ENCODE data around the gene KSR2.

The KSR2 gene

DNA sequence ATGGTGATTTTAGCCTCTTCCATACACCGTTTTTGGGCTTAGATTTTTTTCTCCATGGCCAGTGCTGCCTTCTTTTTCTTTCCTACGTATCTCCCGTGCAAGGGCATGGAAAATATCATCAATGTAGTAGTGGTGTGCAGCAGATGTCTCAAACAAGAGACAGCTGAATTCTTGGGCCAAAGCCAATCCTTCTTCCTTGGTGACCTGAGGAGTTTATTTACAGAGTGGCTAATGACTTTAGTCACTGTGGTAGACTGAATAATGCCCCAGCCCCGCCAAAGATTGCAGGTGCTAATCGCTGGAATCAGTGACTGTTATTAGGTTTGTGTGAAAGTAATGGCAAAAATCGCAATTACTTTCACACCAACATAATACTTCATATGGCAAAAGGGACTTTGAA lies 371.8 kb downstream of the KSR2 start:
- Histone ChIP-seq H3K4me3 (ENCODE audit: low read depth, low read length) (no peak overlapping the region), H3K27ac (ENCODE audit: extremely low read depth, low read depth, low read length) (no peak overlapping the region), H3K4me1 (ENCODE audit: control insufficient read depth, insufficient read depth, low read length) (no peaks in the 10 kb centered on the region), H3K9me3 (ENCODE audit: control insufficient read depth, insufficient read depth, low read depth, low read length) (no peaks in the 10 kb centered on the region), H3K36me3 (ENCODE audit: control insufficient read depth in 2 of 2, insufficient read depth in 1 of 2, low read length in 2 of 2) (no peaks in the 10 kb centered on the region)
- TF ChIP-seq, protein P1, sequence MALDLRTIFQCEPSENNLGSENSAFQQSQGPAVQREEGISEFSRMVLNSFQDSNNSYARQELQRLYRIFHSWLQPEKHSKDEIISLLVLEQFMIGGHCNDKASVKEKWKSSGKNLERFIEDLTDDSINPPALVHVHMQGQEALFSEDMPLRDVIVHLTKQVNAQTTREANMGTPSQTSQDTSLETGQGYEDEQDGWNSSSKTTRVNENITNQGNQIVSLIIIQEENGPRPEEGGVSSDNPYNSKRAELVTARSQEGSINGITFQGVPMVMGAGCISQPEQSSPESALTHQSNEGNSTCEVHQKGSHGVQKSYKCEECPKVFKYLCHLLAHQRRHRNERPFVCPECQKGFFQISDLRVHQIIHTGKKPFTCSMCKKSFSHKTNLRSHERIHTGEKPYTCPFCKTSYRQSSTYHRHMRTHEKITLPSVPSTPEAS (tag by site-specific recombination; IDR thresholded peaks at IDR 0.05), result no peak
- no peak for TF ChIP-seq MZF1 (tag by site-specific recombination; IDR thresholded peaks at IDR 0.05; ENCODE audit: borderline replicate concordance)
- TF ChIP-seq YY2 (tag by site-specific recombination; IDR thresholded peaks at IDR 0.05), result no peak
- no peak for TF ChIP-seq ZNF24 (tag by site-specific recombination; IDR thresholded peaks at IDR 0.05)
- TF ChIP-seq GFI1B (tag by site-specific recombination; IDR thresholded peaks at IDR 0.05), result no peak
- TF ChIP-seq ZNF175 (tag by site-specific recombination; IDR thresholded peaks at IDR 0.05), result no peak
- no peak for TF ChIP-seq ZNF654 (tag by site-specific recombination; IDR thresholded peaks at IDR 0.05; ENCODE audit: low read depth)
- TF ChIP-seq, protein P2, sequence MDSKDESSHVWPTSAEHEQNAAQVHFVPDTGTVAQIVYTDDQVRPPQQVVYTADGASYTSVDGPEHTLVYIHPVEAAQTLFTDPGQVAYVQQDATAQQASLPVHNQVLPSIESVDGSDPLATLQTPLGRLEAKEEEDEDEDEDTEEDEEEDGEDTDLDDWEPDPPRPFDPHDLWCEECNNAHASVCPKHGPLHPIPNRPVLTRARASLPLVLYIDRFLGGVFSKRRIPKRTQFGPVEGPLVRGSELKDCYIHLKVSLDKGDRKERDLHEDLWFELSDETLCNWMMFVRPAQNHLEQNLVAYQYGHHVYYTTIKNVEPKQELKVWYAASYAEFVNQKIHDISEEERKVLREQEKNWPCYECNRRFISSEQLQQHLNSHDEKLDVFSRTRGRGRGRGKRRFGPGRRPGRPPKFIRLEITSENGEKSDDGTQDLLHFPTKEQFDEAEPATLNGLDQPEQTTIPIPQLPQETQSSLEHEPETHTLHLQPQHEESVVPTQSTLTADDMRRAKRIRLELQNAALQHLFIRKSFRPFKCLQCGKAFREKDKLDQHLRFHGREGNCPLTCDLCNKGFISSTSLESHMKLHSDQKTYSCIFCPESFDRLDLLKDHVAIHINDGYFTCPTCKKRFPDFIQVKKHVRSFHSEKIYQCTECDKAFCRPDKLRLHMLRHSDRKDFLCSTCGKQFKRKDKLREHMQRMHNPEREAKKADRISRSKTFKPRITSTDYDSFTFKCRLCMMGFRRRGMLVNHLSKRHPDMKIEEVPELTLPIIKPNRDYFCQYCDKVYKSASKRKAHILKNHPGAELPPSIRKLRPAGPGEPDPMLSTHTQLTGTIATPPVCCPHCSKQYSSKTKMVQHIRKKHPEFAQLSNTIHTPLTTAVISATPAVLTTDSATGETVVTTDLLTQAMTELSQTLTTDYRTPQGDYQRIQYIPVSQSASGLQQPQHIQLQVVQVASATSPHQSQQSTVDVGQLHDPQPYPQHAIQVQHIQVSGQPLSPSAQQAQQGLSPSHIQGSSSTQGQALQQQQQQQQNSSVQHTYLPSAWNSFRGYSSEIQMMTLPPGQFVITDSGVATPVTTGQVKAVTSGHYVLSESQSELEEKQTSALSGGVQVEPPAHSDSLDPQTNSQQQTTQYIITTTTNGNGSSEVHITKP (tag by site-specific recombination; IDR thresholded peaks at IDR 0.05), result no peak
- no peak for TF ChIP-seq ZNF433 (tag by site-specific recombination; IDR thresholded peaks at IDR 0.05; ENCODE audit: low read depth)
- TF ChIP-seq WT1 (tag by site-specific recombination; IDR thresholded peaks at IDR 0.05), result no peak
- TF ChIP-seq GLI4 (tag by site-specific recombination; IDR thresholded peaks at IDR 0.05), result no peak
- CTCF ChIA-PET, result interaction anchor here (1.6 kb wide), 1 partner anchor 9 kb away, joined by 9 read pairs; no protein-coding TSS in a partner anchor
- POLR2A ChIA-PET, result no interaction called here

DNA sequence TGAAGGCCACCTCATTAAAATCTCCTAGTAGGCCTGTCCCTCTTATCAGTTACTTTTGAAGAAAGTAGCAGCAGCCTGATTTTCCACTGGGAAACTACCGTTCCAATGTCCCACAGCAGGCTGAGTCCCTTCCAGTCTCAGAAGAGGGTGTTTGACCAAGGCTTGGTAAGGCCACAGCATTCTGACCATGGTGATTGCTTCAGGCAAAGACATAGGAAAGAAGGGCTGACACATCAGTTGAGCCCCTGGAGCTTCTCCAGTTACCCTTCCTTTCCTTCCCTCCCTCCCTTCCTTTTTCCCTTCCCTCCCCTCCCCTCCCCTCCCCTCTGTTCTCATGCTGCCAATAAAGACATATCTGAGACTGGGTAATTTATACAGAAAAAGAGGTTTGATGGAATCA lies 373.0 kb downstream of the KSR2 start:
- Histone ChIP-seq H3K4me1 (ENCODE audit: control insufficient read depth, insufficient read depth, low read length) (no peaks in the 10 kb centered on the region), H3K36me3 (ENCODE audit: control insufficient read depth in 2 of 2, insufficient read depth in 1 of 2, low read length in 2 of 2) (no peaks in the 10 kb centered on the region), H3K27ac (ENCODE audit: extremely low read depth, low read depth, low read length) (no peak overlapping the region), H3K9me3 (ENCODE audit: control insufficient read depth, insufficient read depth, low read depth, low read length) (no peaks in the 10 kb centered on the region), H3K4me3 (ENCODE audit: low read depth, low read length) (no peak overlapping the region)
- TF ChIP-seq ZNF664 (tag by site-specific recombination; IDR thresholded peaks at IDR 0.05) (no peak), ZFP3 (tag by site-specific recombination; IDR thresholded peaks at IDR 0.05; ENCODE audit: low read depth) (no peak), ZFP69B (tag by site-specific recombination; IDR thresholded peaks at IDR 0.05) (no peak), ZNF416 (tag by site-specific recombination; IDR thresholded peaks at IDR 0.05) (no peak), ZBTB20 (tag by site-specific recombination; IDR thresholded peaks at IDR 0.05) (no peak), KLF16 (tag by site-specific recombination; IDR thresholded peaks at IDR 0.05) (no peak), ZSCAN30 (tag by site-specific recombination; IDR thresholded peaks at IDR 0.05) (no peak), ZNF391 (tag by site-specific recombination; IDR thresholded peaks at IDR 0.05; ENCODE audit: borderline replicate concordance, low read depth) (no peak)
- ChIA-PET POLR2A (no interaction called here), CTCF (interaction anchor here (0.9 kb wide), 1 partner anchor 229 kb away, joined by 4 read pairs; no protein-coding TSS in a partner anchor)

GRCh38 chr12:117594481-117594880 lies 374.3 kb downstream of the KSR2 start:
- Histone ChIP-seq H3K36me3 (ENCODE audit: control insufficient read depth in 2 of 2, insufficient read depth in 1 of 2, low read length in 2 of 2) (no peaks in the 10 kb centered on the region), H3K4me1 (ENCODE audit: control insufficient read depth, insufficient read depth, low read length) (no peaks in the 10 kb centered on the region), H3K9me3 (ENCODE audit: control insufficient read depth, insufficient read depth, low read depth, low read length) (no peaks in the 10 kb centered on the region), H3K27ac (ENCODE audit: extremely low read depth, low read depth, low read length) (no peak overlapping the region), H3K4me3 (ENCODE audit: low read depth, low read length) (no peak overlapping the region)
- ChIA-PET POLR2A (no interaction called here), CTCF (interaction anchor here (0.7 to 1.3 kb wide), 3 partner anchors 161 to 338 kb away, joined by 3 to 9 read pairs (median 3); no protein-coding TSS in a partner anchor)
- TF ChIP-seq HOXC10 (CRISPR knock-in tag; IDR thresholded peaks at IDR 0.05) (no peak), SCRT2 (tag by site-specific recombination; IDR thresholded peaks at IDR 0.05) (peak; percentile 52)

All from HEK293 (cell line).